ENCODE results near the gene RBM33. TPM values are rescaled to one million over a fixed set of nuclear protein-coding genes. Genes with fewer than 3 reads are reported as not detected.

Gene RBM33
- 61.1 TPM for total RNA-seq (2021; ENCODE audit: unreplicated experiment)
- 46.3 TPM for polyA plus RNA-seq (2012; ENCODE audit: insufficient read length)
- Bru-seq, nascent RNA, result percentile 94 among the genes with signal in this experiment
- percentile 85 among the genes with signal in this experiment for BruChase-seq, experiment 1, labeled RNA remaining after a 2-hour chase
- BruChase-seq, experiment 2, labeled RNA remaining after a 6-hour chase, result percentile 81 among the genes with signal in this experiment
- long read RNA-seq, transcript RBM33-201 (6 exons, 1,404 nt), result major isoform, 12 of 67 reads
- long read RNA-seq, partial matches to known transcripts, result 25 of 67 reads
- long read RNA-seq, other reads (novel, unspliced or antisense), result 29 of 67 reads

DNA sequence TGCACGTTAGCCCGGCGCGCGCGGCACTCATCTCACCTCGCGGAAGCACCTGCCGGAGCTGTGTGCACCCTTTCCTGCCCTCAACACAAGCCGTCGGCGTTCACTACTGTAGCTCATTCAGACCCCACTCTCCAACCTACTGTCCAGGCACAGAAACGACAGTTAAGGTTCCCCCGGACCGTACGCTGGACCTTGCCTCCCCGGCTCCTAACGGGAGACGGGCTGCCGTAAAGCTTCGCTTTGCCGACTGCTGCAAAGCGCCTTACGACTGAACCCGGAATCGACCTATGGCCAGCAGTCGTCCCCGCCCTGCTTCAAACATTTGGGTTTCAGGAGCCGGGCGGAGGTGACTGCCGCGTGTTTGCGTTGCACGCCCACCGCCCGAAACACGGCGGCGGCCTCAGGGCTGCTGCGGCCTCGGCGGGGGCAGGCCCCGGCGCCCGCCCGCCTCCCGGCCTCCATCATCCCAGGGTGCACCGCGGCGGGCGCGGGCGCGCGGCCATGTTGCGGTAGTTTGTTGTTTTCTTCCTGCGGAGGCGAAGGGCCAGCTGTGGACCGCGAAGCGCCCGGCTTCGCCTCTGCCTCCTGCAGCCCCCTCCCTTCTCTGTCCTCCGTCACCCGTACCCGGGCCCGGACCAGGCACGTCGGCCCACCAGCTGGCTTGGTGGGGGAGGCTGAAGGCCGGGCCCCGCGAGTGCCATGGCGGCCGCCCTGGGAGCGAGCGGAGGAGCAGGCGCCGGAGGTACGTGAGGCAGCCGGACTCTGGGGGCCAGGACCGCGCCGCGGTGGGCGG is at the start of gene RBM33:
TSS of gene RBM33 (plus strand) at position 484 of the 793 bp plus-strand sequence. CDS start at position 700, 216 bp downstream.
- intact Hi-C loops (cut with micrococcal nuclease; ENCODE audit: unreplicated experiment) (no loop called here), in situ Hi-C loops (cut with HindIII; ENCODE audit: low pct_unique_long_range_greater_than_20kb, low sequenced_read_pairs) (loop anchor here (5.0 kb wide), 1 partner anchor 62 kb away; no protein-coding TSS in a partner anchor)
- Histone ChIP-seq H3K4me3 (ENCODE audit: low read depth in 2 of 2, low read length in 2 of 2) (peak within 1 kb of the TSS; percentile 87 to 99), H3K27ac (ENCODE audit: low read length) (peak within 1 kb of the TSS; percentile 96), H3K36me3 (ENCODE audit: control insufficient read depth, insufficient read depth, low read length) (peaks cover 3% of the 10 kb centered on the region), H3K9me3 (ENCODE audit: control insufficient read depth, insufficient read depth, low read depth, low read length) (peaks cover 21% of the 10 kb centered on the region), H3K27me3 (ENCODE audit: control insufficient read depth, insufficient read depth, low read length) (no peaks in the 10 kb centered on the region), H3K4me1 (ENCODE audit: control insufficient read depth, insufficient read depth, low read length) (peaks cover 11% of the 10 kb centered on the region; the same call in 1 of the 2 replicates)
- no TSS peak for BruUV-seq (replicated peaks)
- TF ChIP-seq REST (IDR thresholded peaks at IDR 0.05; ENCODE audit: insufficient read depth in 1 of 2, low read depth in 2 of 2, low read length in 1 of 2) (no peak), POLR2AphosphoS5 (IDR thresholded peaks at IDR 0.05; ENCODE audit: low read depth, low read length) (peak; percentile 87), SIN3A (IDR thresholded peaks at IDR 0.05; ENCODE audit: borderline replicate concordance, insufficient read depth, low read depth, low read length) (peak; percentile 83; the same call in 1 of the 2 replicates), CTCF (IDR thresholded peaks at IDR 0.05) (no peak), TCF7L2 (IDR thresholded peaks at IDR 0.05; ENCODE audit: low read depth, low read length) (no peak; the same call in 1 of the 2 replicates)
- ChIA-PET POLR2A (no interaction called here), CTCF (no interaction called here)
- DNase-seq (ENCODE audit: low read depth, low spot score) (peak; percentile 67), ATAC-seq (peak; percentile 95)

DNA sequence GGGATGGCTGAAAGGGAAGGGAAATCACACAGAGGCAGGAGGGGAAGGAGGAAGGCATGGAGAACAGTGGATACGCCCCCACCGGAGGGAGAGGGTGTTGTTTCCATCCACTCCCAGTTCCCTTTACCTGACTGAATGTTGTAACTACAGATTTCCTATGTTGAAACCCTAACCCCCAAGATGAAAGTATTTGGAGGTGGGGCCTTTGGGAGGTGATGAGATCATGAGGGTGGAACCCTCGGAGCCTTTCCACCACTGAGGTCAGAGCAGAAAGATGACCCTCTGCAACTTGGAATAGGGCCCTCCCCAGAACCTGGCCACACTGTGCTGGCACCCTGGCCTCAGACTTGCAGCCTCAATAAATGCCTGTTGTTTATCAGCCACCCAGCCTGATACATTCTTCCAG is 49.5 kb upstream of the RBM33 start:
- Histone ChIP-seq H3K9me3 (ENCODE audit: control insufficient read depth, insufficient read depth, low read depth, low read length) (no peaks in the 10 kb centered on the region), H3K4me1 (ENCODE audit: control insufficient read depth, insufficient read depth, low read length) (no peaks in the 10 kb centered on the region), H3K4me3 (ENCODE audit: low read depth in 2 of 2, low read length in 2 of 2) (no peak overlapping the region), H3K36me3 (ENCODE audit: control insufficient read depth, insufficient read depth, low read length) (no peaks in the 10 kb centered on the region), H3K27ac (ENCODE audit: low read length) (no peak overlapping the region), H3K27me3 (ENCODE audit: control insufficient read depth, insufficient read depth, low read length) (no peaks in the 10 kb centered on the region)
- TF ChIP-seq SIN3A (IDR thresholded peaks at IDR 0.05; ENCODE audit: borderline replicate concordance, insufficient read depth, low read depth, low read length), result no peak
- no peak for TF ChIP-seq REST (IDR thresholded peaks at IDR 0.05; ENCODE audit: insufficient read depth in 1 of 2, low read depth in 2 of 2, low read length in 1 of 2)
- no peak for TF ChIP-seq POLR2AphosphoS5 (IDR thresholded peaks at IDR 0.05; ENCODE audit: low read depth, low read length)
- TF ChIP-seq CTCF (IDR thresholded peaks at IDR 0.05), result no peak
- TF ChIP-seq TCF7L2 (IDR thresholded peaks at IDR 0.05; ENCODE audit: low read depth, low read length), result no peak
- ATAC-seq (no peak), DNase-seq (ENCODE audit: low read depth, low spot score) (no peak)
- in situ Hi-C loops (cut with HindIII; ENCODE audit: low pct_unique_long_range_greater_than_20kb, low sequenced_read_pairs) (no loop called here), intact Hi-C loops (cut with micrococcal nuclease; ENCODE audit: unreplicated experiment) (no loop called here)
- BruUV-seq (replicated peaks), result no TSS peak
- ChIA-PET CTCF (no interaction called here), POLR2A (no interaction called here)
